HG03575 (cell line): ENCODE data around the gene THEM5.

Source experiments
- ATAC-seq: cut with Tn5 transposase; IDR thresholded peaks from one replicate; pipeline ENCODE4 v1.9.1; 2021; ENCODE audit not compliant: unreplicated experiment, insufficient number of reproducible peaks, low FRiP score; ENCODE audit errors: extremely low read depth

The THEM5 gene

DNA sequence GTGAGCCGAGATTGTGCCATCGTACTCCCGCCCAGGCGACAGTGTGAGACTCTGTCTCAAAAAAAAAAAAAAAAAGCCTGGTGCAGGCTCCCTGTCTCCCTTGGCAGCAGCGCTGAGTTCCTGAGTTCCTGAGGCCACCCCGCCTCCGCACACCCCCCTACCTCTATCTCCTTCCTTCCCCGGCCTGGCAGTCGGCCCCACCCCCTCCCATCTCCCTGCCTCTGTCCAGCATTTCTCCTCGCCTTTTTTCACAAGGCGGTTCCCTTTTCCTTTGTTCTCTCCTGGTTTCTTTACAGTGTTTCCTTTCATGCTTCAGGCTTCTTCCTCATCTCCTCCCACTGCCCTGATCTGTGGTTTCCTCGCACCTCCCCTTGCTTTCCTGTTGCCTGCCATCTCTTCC is 24.6 kb downstream of the THEM5 start:
- ATAC-seq = no peak

- ATAC-seq = no peak
Measured at GRCh38 chr1:151827853-151828252, 25.7 kb downstream of the THEM5 start.

DNA sequence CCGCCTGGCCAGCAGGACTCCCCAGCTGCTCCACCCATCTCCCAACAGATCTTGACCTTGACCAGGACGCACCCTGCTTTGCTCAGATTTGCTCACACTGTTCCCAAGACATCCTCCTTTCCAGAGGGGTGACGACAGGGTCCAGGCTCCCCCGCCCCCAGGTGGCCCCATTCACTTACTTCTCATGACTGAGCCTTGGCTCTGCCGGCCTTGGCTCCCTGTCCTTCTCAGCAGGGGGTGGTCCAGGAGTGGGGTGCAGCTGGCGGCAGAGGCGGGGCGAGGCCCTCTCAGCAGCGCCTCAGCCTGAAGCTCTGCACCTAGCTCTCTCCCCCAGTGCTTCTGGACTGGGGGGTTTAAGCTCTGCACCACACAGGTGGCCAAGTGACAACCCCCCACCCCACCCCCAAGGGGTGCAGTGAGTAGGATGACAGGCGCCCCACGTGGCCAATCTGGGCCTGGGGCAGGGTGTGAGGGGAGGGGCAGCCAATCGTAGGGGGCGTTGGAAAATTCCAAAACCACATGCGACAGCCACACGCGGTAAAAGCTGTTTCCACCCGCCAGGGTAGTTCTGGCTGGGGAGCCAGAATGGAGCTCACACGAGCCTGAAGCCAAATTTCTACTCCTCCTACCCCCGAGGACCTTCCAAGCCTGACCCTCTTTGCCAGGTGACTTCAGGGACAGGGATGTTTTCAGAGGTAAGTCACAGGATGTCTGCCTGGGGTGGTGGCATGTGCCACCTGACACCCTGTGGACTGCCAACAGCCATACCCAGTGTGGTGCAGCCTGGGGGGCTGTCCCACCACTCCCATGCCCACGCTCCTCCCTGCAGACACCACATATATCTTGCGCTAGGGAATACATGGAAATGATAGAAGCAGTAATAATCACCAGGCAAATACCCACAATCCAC is 27.5 kb downstream of the THEM5 start:
- no peak for ATAC-seq

GRCh38 chr1:151825204-151825603 is 28.3 kb downstream of the THEM5 start:
- ATAC-seq = no peak

- no peak for ATAC-seq
Measured at GRCh38 chr1:151823175-151823574, 30.3 kb downstream of the THEM5 start.

DNA sequence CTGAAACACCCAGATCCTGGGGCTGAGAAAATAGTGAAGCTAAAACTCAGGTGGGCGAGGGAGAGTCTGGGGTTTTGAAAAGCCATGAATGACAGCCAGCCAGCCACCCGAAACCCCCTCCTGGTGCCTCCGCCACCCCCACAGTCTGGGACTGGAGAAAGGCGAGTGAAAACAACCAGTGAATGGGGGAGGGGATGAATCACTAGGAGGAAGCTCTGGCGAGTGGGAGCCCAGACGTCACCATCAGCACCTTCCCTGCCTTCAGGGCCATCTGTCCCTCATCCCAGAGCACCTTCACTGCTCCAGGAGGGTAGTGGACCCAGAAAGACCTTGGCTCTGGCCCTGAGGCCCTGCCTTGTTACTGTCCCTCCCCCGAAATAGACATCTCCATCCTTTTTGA is 31.1 kb downstream of the THEM5 start:
- ATAC-seq = no peak

DNA sequence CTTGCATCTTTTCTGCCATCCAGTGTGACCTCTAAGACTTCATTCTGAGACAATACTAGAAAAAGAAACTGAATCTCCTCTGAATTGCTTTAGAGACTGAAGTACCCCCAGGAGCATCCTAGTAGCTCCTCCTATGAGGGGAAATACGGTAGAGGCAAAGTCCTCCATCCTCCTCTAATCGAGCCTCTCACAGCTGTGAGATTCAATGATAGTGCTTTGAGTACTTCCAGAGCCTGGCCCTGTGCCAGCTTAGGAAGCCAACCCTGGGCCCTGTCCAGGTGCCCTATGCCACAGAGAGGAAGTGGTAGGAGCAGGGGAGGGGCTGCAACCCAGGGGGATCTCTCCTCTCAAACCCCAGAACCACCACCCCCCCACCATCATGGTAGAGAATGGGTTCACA is 32.6 kb downstream of the THEM5 start:
- no peak for ATAC-seq

GRCh38 chr1:151819976-151820623 is 33.4 kb downstream of the THEM5 start:
- no peak for ATAC-seq

DNA sequence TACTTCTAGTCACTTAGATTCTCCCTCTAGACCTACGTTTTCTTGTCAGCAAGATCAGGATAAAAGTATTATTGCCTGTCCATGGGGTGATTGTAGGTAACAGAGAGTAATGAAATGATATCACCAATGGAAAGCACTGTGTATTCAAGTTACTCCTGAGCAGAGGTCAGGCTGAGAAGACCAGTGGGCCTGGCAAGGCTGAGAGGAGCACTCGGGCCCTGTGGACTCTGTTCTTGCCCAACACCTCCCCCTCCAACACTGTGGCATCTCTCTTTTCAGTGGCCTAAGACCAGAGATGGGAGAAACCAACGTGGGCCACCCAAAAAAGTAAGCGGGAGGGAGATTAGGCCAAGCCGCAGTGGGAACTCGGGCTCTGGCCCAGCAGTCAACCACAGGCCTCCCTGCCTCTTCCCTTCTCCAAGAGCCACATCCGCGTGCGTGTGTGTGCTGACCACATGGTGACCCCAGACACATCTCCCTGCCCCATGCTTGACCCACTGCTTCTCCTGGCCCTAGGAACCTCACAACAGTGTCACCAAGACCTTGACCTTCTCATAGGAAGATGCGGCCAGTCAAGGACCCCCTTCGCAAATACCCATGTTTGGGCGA is 34.2 kb downstream of the THEM5 start:
- ATAC-seq = no peak

- no peak for ATAC-seq
Measured at GRCh38 chr1:151817353-151817730, 36.2 kb downstream of the THEM5 start.

GRCh38 chr1:151816548-151817352 is 36.8 kb downstream of the THEM5 start:
- no peak for ATAC-seq

DNA sequence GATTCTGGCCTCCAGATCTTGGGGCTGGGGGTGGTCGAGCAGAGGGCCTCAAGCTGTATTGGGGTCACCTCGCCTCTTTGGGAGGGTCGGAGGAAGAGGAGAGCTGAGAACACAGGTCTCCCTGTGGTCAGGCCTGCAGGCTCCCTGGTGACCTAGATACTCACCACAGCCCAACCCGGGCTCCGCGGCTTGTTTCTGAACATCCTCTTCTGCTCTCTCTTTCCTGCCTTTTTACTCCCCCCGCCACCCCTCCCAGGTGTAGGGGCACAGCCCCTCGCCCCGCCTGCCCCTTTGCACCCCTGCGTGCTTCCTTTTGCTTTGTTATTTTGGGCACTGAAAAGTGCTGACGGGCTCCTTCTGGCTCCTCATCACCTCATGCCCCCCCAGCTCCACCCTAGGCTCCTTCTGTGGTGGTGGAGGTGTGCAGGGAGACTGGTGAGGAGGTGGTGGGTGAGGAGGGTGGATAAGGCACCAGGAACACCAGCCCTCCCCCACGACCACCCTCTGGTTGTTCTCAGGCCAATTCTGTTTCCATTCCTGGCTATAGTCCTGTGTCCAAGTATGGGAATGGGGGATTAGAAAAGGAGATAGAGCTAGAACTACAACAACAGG is 37.7 kb downstream of the THEM5 start:
- ATAC-seq = no peak

DNA sequence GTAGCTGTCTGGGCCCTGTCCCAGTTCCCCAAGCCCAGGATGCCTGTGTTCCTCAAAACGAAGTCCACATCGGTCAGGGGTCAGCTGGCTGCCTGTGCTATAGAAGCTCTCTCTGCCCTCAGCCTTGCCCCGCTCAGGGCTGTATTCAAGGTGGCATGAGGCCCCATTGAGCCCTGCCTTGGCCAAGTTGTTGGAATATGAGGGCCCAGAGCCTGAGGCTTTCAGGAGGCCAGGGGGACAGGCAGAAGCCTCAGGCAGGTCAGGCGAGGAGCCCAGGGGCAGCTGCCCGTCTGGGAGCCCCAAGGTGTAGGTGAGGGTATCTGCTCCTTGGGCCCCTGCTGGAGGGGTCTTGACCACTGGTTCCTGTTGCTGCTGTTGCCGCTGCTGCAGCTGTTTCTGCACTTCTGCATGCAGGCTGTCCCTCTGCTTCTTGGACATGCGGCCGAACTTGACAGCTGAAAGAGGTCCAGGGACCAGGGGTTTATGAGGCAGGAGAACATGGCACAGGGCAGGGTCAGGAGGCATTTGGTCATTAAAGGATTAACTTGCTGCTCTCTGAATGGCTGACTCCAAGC is 38.5 kb downstream of the THEM5 start:
- ATAC-seq = no peak

GRCh38 chr1:151814426-151814825 is 39.1 kb downstream of the THEM5 start:
- ATAC-seq = no peak

DNA sequence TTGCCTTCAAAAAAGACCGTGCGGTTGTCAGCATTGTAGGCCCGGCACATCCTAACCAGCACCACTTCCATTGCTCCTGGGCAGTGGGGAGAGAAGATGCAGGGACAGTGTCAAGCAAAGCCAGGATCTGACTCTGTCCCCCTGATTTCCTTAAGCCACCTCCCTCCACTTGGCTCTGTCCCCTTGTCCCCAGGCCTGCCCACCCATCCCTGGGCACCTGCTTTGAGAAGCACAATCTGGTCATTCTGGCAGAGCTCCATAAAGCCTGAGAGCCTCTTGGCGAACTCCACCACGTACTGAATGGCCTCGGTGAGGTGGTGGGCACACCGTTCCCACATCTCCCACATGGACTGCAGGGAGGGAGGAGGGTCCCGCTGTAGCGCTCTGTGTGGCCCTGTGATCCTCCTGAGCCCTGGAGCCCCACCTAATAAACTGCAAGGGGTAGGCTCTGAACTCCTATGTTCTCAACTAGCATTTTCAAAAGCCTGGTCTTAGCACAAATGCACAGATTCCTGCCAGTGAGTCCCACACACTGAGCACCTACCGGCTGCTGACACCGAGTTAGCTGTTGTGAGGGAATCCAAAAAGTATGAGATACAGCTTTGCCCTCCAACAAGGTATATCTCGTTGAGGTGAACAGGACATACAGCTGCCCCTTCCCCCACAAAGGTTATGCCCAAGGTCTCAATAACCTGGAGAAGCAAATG is 40.1 kb downstream of the THEM5 start:
- ATAC-seq = no peak

GRCh38 chr1:151811181-151811580 is 42.3 kb downstream of the THEM5 start:
- no peak for ATAC-seq

DNA sequence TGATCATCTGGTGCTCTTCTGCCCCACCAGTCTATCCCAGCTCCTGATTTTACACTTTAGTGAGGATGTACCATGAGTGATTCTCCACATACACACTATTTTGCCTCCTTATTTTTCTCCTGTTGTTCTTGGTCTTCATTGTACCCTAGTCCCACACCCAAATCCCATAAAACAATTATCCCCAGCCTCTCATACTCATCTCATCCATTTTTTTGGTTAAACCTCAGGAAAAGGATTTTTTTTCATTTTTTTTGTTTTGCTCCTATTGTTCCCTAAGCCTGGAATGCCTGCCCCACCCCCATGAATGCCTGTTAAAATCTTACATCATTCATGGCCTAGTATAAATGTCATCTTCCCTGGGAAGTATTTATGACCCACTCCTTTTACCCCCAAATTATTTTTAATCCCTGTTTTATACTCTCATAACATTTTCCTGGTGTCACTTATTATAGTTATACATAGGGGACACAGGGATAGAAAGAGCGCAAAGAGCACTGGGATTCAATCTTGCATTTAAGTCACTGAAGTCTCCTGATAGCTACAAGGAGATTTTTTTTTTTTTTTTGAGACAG is 43.4 kb downstream of the THEM5 start:
- ATAC-seq = no peak
